OCI-LY3 (cell line): ENCODE data around the gene MBD4.
A peak's percentile ranks its signal among the peaks of the same experiment; 100 is the strongest.

Experiments
- H2AFZ ChIP-seq: fragments of 200-600, 300-600 bp; shearing (Covaris generic); 2 replicates; pipeline ENCODE4 v1.6.0; 2014; ENCODE audit warnings: antibody characterized with exemption, low read depth, low read length
- H3K27ac ChIP-seq: fragments of 200-600, 300-600 bp; sonication (generic); 2 replicates; pipeline ENCODE4 v1.5.1; 2014; ENCODE audit warnings: mild to moderate bottlenecking, low read length, moderate library complexity, mixed read lengths
- H3K27me3 ChIP-seq: fragments of 200-600, 300-600 bp; sonication (generic); 2 replicates; pipeline ENCODE4 v1.6.1; 2014; ENCODE audit warnings: low read depth, low read length, mixed read lengths
- H3K36me3 ChIP-seq: fragments of 200-600, 300-600 bp; sonication (generic); replicated peaks from 2 replicates; pipeline ENCODE3; 2014; ENCODE audit warnings: low read depth, low read length, mixed read lengths
- H3K4me1 ChIP-seq: fragments of 300-600, 200-600 bp; sonication (generic); 2 replicates; pipeline ENCODE4 v1.6.1; 2014; ENCODE audit warnings: low read length, mixed read lengths
- H3K4me2 ChIP-seq: fragments of 200-600, 300-600 bp; sonication (generic); 2 replicates; pipeline ENCODE4 v1.6.1; 2014; ENCODE audit warnings: low read length, mixed read lengths
- H3K4me3 ChIP-seq: fragments of 300-600, 200-600 bp; sonication (generic); 2 replicates; pipeline ENCODE4 v1.5.1; 2014; ENCODE audit warnings: antibody characterized with exemption, mild to moderate bottlenecking, low read length, moderate library complexity
- H3K79me2 ChIP-seq: fragments of 300-600, 200-600 bp; shearing (Covaris generic); 2 replicates; pipeline ENCODE4 v1.6.1; 2014; ENCODE audit warnings: mild to moderate bottlenecking, low read length, mixed read lengths
- H3K9ac ChIP-seq: fragments of 300-600, 200-600 bp; shearing (Covaris generic); 2 replicates; pipeline ENCODE4 v1.6.0; 2014; ENCODE audit warnings: mild to moderate bottlenecking, low read length, moderate library complexity
- H3K9me3 ChIP-seq: fragments of 200-600, 300-600 bp; shearing (Covaris generic); 2 replicates; pipeline ENCODE4 v1.6.1; 2014; ENCODE audit warnings: low read length, mixed read lengths; ENCODE audit not compliant: insufficient read depth
- H4K20me1 ChIP-seq: fragments of 200-600, 300-600 bp; sonication (generic); 2 replicates; pipeline ENCODE4 v1.6.1; 2016; ENCODE audit warnings: low read length, mixed read lengths; ENCODE audit not compliant: insufficient read depth
- CTCF ChIP-seq: fragments of 200-600, 300-600 bp; sonication (generic); IDR thresholded peaks from 2 replicates; pipeline ENCODE4 v1.5.1; 2014; ENCODE audit warnings: antibody characterized with exemption, low read length, low read depth
- EZH2phosphoT487 ChIP-seq: fragments of 200-600 bp; shearing (Covaris generic); IDR thresholded peaks from 2 replicates; pipeline ENCODE4 v1.6.1; 2018; ENCODE audit warnings: antibody characterized with exemption, mixed run types, low read depth

MBD4 gene

GRCh38 chr3:129428007-129428375 is 11.8 kb downstream of the MBD4 start:
- no peaks in the 10 kb centered on the region for H3K27me3 ChIP-seq
- TF ChIP-seq EZH2phosphoT487 = no peak
- no peak for TF ChIP-seq CTCF
- H3K4me1 ChIP-seq = peaks cover 21% of the 10 kb centered on the region
- no peaks in the 10 kb centered on the region for H4K20me1 ChIP-seq
- no peaks in the 10 kb centered on the region for H3K79me2 ChIP-seq
- no peak overlapping the region for H2AFZ ChIP-seq
- no peak overlapping the region for H3K27ac ChIP-seq
- no peak overlapping the region for H3K4me3 ChIP-seq
- H3K9me3 ChIP-seq = 0 out of 2 replicates have a peak, but pooled peaks cover 4% of the 10 kb centered on the region
- H3K9ac ChIP-seq = no peak overlapping the region
- peaks cover 46% of the 10 kb centered on the region for H3K36me3 ChIP-seq
- no peak overlapping the region for H3K4me2 ChIP-seq

- Histone ChIP-seq H3K27me3 (no peaks in the 10 kb centered on the region), H2AFZ (no peak overlapping the region), H3K27ac (peak overlapping the region; percentile 66; the same call in 1 of the 2 replicates), H3K4me1 (peaks cover 21% of the 10 kb centered on the region), H3K4me3 (no peak overlapping the region), H3K79me2 (no peaks in the 10 kb centered on the region), H4K20me1 (no peaks in the 10 kb centered on the region), H3K4me2 (peak overlapping the region; percentile 58), H3K9ac (no peak overlapping the region), H3K9me3 (0 out of 2 replicates have a peak, but pooled peaks cover 4% of the 10 kb centered on the region), H3K36me3 (peaks cover 28% of the 10 kb centered on the region)
- no peak for TF ChIP-seq CTCF
- TF ChIP-seq EZH2phosphoT487 = no peak
Observed at GRCh38 chr3:129425619-129426018, 14.1 kb downstream of the MBD4 start.

- no peak overlapping the region for H2AFZ ChIP-seq
- H3K4me3 ChIP-seq = no peak overlapping the region
- peaks cover 28% of the 10 kb centered on the region for H3K36me3 ChIP-seq
- TF ChIP-seq EZH2phosphoT487 (no peak), CTCF (no peak)
- H3K27me3 ChIP-seq = no peaks in the 10 kb centered on the region
- no peak overlapping the region for H3K9ac ChIP-seq
- no peaks in the 10 kb centered on the region for H4K20me1 ChIP-seq
- H3K27ac ChIP-seq = peak overlapping the region; percentile 66
- H3K4me2 ChIP-seq = peak overlapping the region; percentile 58
- 0 out of 2 replicates have a peak, but pooled peaks cover 4% of the 10 kb centered on the region for H3K9me3 ChIP-seq
- no peaks in the 10 kb centered on the region for H3K79me2 ChIP-seq
- peaks cover 21% of the 10 kb centered on the region for H3K4me1 ChIP-seq
Observed at GRCh38 chr3:129425213-129425612, 14.5 kb downstream of the MBD4 start.

- H3K4me3 ChIP-seq = peak overlapping the region; percentile 51
Observed at GRCh38 chr3:129424185-129424841, 15.4 kb downstream of the MBD4 start.

More at GRCh38 chr3:129424185-129424841, 15.4 kb downstream of the MBD4 start:
- Histone ChIP-seq H3K27me3 (no peaks in the 10 kb centered on the region), H3K79me2 (no peaks in the 10 kb centered on the region), H4K20me1 (no peaks in the 10 kb centered on the region), H2AFZ (peak overlapping the region; percentile 71; the same call in 1 of the 2 replicates), H3K36me3 (peaks cover 25% of the 10 kb centered on the region), H3K4me2 (peak overlapping the region; percentile 58), H3K9ac (peak overlapping the region; percentile 35; the same call in 1 of the 2 replicates), H3K27ac (peak overlapping the region; percentile 66), H3K9me3 (0 out of 2 replicates have a peak, but pooled peaks cover 4% of the 10 kb centered on the region), H3K4me1 (peaks cover 21% of the 10 kb centered on the region)
- no peak for TF ChIP-seq EZH2phosphoT487
- no peak for TF ChIP-seq CTCF
